ENCODE measurements around the gene CRTAC1. TPM values are rescaled to one million over a fixed set of nuclear protein-coding genes. Genes with fewer than 3 reads are reported as not detected.

CRTAC1 gene
- total and polyA plus RNA-seq, 2 donors, result 0.05 to 0.30 TPM

GRCh38 chr10:97925308-97925938, 105.0 kb downstream of the CRTAC1 start:
- Histone ChIP-seq H3K4me1 (ENCODE audit: control insufficient read depth in 2 of 2, insufficient read depth in 2 of 2, low read length in 2 of 2) (no peaks in the 10 kb centered on the region), H3K27me3 (ENCODE audit: control insufficient read depth in 2 of 2, insufficient read depth in 1 of 2, low read length in 1 of 2) (peaks cover 3 to 29% of the 10 kb centered on the region in 2 donors), H3K4me3 (ENCODE audit: low read length in 2 of 2) (no peak overlapping the region), H3K27ac (ENCODE audit: low read depth in 1 of 2, low read length in 1 of 2) (no peak overlapping the region), H3K9me3 (ENCODE audit: control insufficient read depth in 2 of 2, insufficient read depth in 1 of 2, low read length in 1 of 2) (no peaks in the 10 kb centered on the region), H3K36me3 (ENCODE audit: control insufficient read depth in 2 of 2, insufficient read depth in 2 of 2, low read length in 1 of 2) (no peaks in the 10 kb centered on the region)
- 91% methylated on average over 11 of the region's 11 CpGs for WGBS
- no peak for DNase-seq (ENCODE audit: low read depth in 6 of 9, low spot score in 9 of 9)

- H3K36me3 ChIP-seq (ENCODE audit: control insufficient read depth in 2 of 2, insufficient read depth in 2 of 2, low read length in 1 of 2), result no peaks in the 10 kb centered on the region
- H3K27ac ChIP-seq (ENCODE audit: low read depth in 1 of 2, low read length in 1 of 2), result no peak overlapping the region
- H3K27me3 ChIP-seq (ENCODE audit: control insufficient read depth in 2 of 2, insufficient read depth in 1 of 2, low read length in 1 of 2), result peaks cover 3 to 30% of the 10 kb centered on the region in 2 donors
- no peak overlapping the region for H3K4me3 ChIP-seq (ENCODE audit: low read length in 2 of 2)
- WGBS, result 86% methylated on average over 3 of the region's 3 CpGs
- H3K9me3 ChIP-seq (ENCODE audit: control insufficient read depth in 2 of 2, insufficient read depth in 1 of 2, low read length in 1 of 2), result no peaks in the 10 kb centered on the region
- DNase-seq (ENCODE audit: low read depth in 6 of 9, low spot score in 9 of 9), result no peak
- H3K4me1 ChIP-seq (ENCODE audit: control insufficient read depth in 2 of 2, insufficient read depth in 2 of 2, low read length in 2 of 2), result no peaks in the 10 kb centered on the region
These were observed 105.7 kb downstream of the CRTAC1 start for GRCh38 chr10:97924678-97925077.

- Histone ChIP-seq H3K27ac (ENCODE audit: low read depth in 1 of 2, low read length in 1 of 2) (no peak overlapping the region), H3K27me3 (ENCODE audit: control insufficient read depth in 2 of 2, insufficient read depth in 1 of 2, low read length in 1 of 2) (peaks cover 3 to 25% of the 10 kb centered on the region in 2 donors), H3K4me1 (ENCODE audit: control insufficient read depth in 2 of 2, insufficient read depth in 2 of 2, low read length in 2 of 2) (no peaks in the 10 kb centered on the region), H3K9me3 (ENCODE audit: control insufficient read depth in 2 of 2, insufficient read depth in 1 of 2, low read length in 1 of 2) (no peaks in the 10 kb centered on the region), H3K36me3 (ENCODE audit: control insufficient read depth in 2 of 2, insufficient read depth in 2 of 2, low read length in 1 of 2) (no peaks in the 10 kb centered on the region), H3K4me3 (ENCODE audit: low read length in 2 of 2) (no peak overlapping the region)
- no peak for DNase-seq (ENCODE audit: low read depth in 6 of 9, low spot score in 9 of 9)
- 95% methylated on average over 5 of the region's 5 CpGs for WGBS
These were observed 106.9 kb downstream of the CRTAC1 start for GRCh38 chr10:97923476-97923875.

GRCh38 chr10:97923057-97923456, 107.4 kb downstream of the CRTAC1 start:
- Histone ChIP-seq H3K9me3 (ENCODE audit: control insufficient read depth in 2 of 2, insufficient read depth in 1 of 2, low read length in 1 of 2) (no peaks in the 10 kb centered on the region), H3K4me3 (ENCODE audit: low read length in 2 of 2) (no peak overlapping the region), H3K27ac (ENCODE audit: low read depth in 1 of 2, low read length in 1 of 2) (no peak overlapping the region), H3K4me1 (ENCODE audit: control insufficient read depth in 2 of 2, insufficient read depth in 2 of 2, low read length in 2 of 2) (no peaks in the 10 kb centered on the region), H3K27me3 (ENCODE audit: control insufficient read depth in 2 of 2, insufficient read depth in 1 of 2, low read length in 1 of 2) (peaks cover 3 to 23% of the 10 kb centered on the region in 2 donors), H3K36me3 (ENCODE audit: control insufficient read depth in 2 of 2, insufficient read depth in 2 of 2, low read length in 1 of 2) (no peaks in the 10 kb centered on the region)
- WGBS, result 97% methylated on average over 13 of the region's 13 CpGs
- no peak for DNase-seq (ENCODE audit: low read depth in 6 of 9, low spot score in 9 of 9)

- DNase-seq (ENCODE audit: low read depth in 6 of 9, low spot score in 9 of 9), result no peak
- peaks cover 0 to 16% of the 10 kb centered on the region in 2 donors for H3K27me3 ChIP-seq (ENCODE audit: control insufficient read depth in 2 of 2, insufficient read depth in 1 of 2, low read length in 1 of 2)
- no peaks in the 10 kb centered on the region for H3K4me1 ChIP-seq (ENCODE audit: control insufficient read depth in 2 of 2, insufficient read depth in 2 of 2, low read length in 2 of 2)
- no peaks in the 10 kb centered on the region for H3K36me3 ChIP-seq (ENCODE audit: control insufficient read depth in 2 of 2, insufficient read depth in 2 of 2, low read length in 1 of 2)
- no peaks in the 10 kb centered on the region for H3K9me3 ChIP-seq (ENCODE audit: control insufficient read depth in 2 of 2, insufficient read depth in 1 of 2, low read length in 1 of 2)
- WGBS, result 74% methylated on average over 12 of the region's 12 CpGs
- H3K4me3 ChIP-seq (ENCODE audit: low read length in 2 of 2), result no peak overlapping the region
- no peak overlapping the region for H3K27ac ChIP-seq (ENCODE audit: low read depth in 1 of 2, low read length in 1 of 2)
These were observed 108.2 kb downstream of the CRTAC1 start for GRCh38 chr10:97922022-97922758.

GRCh38 chr10:97921581-97922021, 108.8 kb downstream of the CRTAC1 start:
- no peak overlapping the region for H3K27ac ChIP-seq (ENCODE audit: low read depth in 1 of 2, low read length in 1 of 2)
- 67% methylated on average over 4 of the region's 4 CpGs for WGBS
- H3K4me3 ChIP-seq (ENCODE audit: low read length in 2 of 2), result no peak overlapping the region
- peaks cover 0 to 11% of the 10 kb centered on the region in 2 donors for H3K27me3 ChIP-seq (ENCODE audit: control insufficient read depth in 2 of 2, insufficient read depth in 1 of 2, low read length in 1 of 2)
- no peaks in the 10 kb centered on the region for H3K36me3 ChIP-seq (ENCODE audit: control insufficient read depth in 2 of 2, insufficient read depth in 2 of 2, low read length in 1 of 2)
- no peaks in the 10 kb centered on the region for H3K9me3 ChIP-seq (ENCODE audit: control insufficient read depth in 2 of 2, insufficient read depth in 1 of 2, low read length in 1 of 2)
- H3K4me1 ChIP-seq (ENCODE audit: control insufficient read depth in 2 of 2, insufficient read depth in 2 of 2, low read length in 2 of 2), result no peaks in the 10 kb centered on the region
- DNase-seq (ENCODE audit: low read depth in 6 of 9, low spot score in 9 of 9), result no peak

- WGBS, result 74% methylated on average over 4 of the region's 4 CpGs
- Histone ChIP-seq H3K27me3 (ENCODE audit: control insufficient read depth in 2 of 2, insufficient read depth in 1 of 2, low read length in 1 of 2) (peaks cover 0 to 10% of the 10 kb centered on the region in 2 donors), H3K4me1 (ENCODE audit: control insufficient read depth in 2 of 2, insufficient read depth in 2 of 2, low read length in 2 of 2) (no peaks in the 10 kb centered on the region), H3K27ac (ENCODE audit: low read depth in 1 of 2, low read length in 1 of 2) (no peak overlapping the region), H3K9me3 (ENCODE audit: control insufficient read depth in 2 of 2, insufficient read depth in 1 of 2, low read length in 1 of 2) (no peaks in the 10 kb centered on the region), H3K36me3 (ENCODE audit: control insufficient read depth in 2 of 2, insufficient read depth in 2 of 2, low read length in 1 of 2) (no peaks in the 10 kb centered on the region), H3K4me3 (ENCODE audit: low read length in 2 of 2) (no peak overlapping the region)
- DNase-seq (ENCODE audit: low read depth in 6 of 9, low spot score in 9 of 9), result no peak
These were observed 109.6 kb downstream of the CRTAC1 start for GRCh38 chr10:97920865-97921264.

GRCh38 chr10:97919012-97919411, 111.4 kb downstream of the CRTAC1 start:
- H3K4me3 ChIP-seq (ENCODE audit: low read length in 2 of 2), result no peak overlapping the region
- H3K4me1 ChIP-seq (ENCODE audit: control insufficient read depth in 2 of 2, insufficient read depth in 2 of 2, low read length in 2 of 2), result no peaks in the 10 kb centered on the region
- H3K27ac ChIP-seq (ENCODE audit: low read depth in 1 of 2, low read length in 1 of 2), result no peak overlapping the region
- H3K36me3 ChIP-seq (ENCODE audit: control insufficient read depth in 2 of 2, insufficient read depth in 2 of 2, low read length in 1 of 2), result no peaks in the 10 kb centered on the region
- H3K9me3 ChIP-seq (ENCODE audit: control insufficient read depth in 2 of 2, insufficient read depth in 1 of 2, low read length in 1 of 2), result no peaks in the 10 kb centered on the region
- peak in 1 of 9 donors; percentile 2 for DNase-seq (ENCODE audit: low read depth in 6 of 9, low spot score in 9 of 9)
- peaks cover 0 to 15% of the 10 kb centered on the region in 2 donors for H3K27me3 ChIP-seq (ENCODE audit: control insufficient read depth in 2 of 2, insufficient read depth in 1 of 2, low read length in 1 of 2)
- 52% methylated on average over 3 of the region's 3 CpGs for WGBS

GRCh38 chr10:97916586-97916985, 113.8 kb downstream of the CRTAC1 start:
- DNase-seq (ENCODE audit: low read depth in 6 of 9, low spot score in 9 of 9), result no peak
- 68% methylated on average over 4 of the region's 4 CpGs for WGBS
- H3K27ac ChIP-seq (ENCODE audit: low read depth in 1 of 2, low read length in 1 of 2), result no peak overlapping the region

More at GRCh38 chr10:97916586-97916985, 113.8 kb downstream of the CRTAC1 start:
- Histone ChIP-seq H3K36me3 (ENCODE audit: control insufficient read depth in 2 of 2, insufficient read depth in 2 of 2, low read length in 1 of 2) (no peaks in the 10 kb centered on the region), H3K9me3 (ENCODE audit: control insufficient read depth in 2 of 2, insufficient read depth in 1 of 2, low read length in 1 of 2) (no peaks in the 10 kb centered on the region), H3K4me3 (ENCODE audit: low read length in 2 of 2) (no peak overlapping the region), H3K4me1 (ENCODE audit: control insufficient read depth in 2 of 2, insufficient read depth in 2 of 2, low read length in 2 of 2) (no peaks in the 10 kb centered on the region), H3K27me3 (ENCODE audit: control insufficient read depth in 2 of 2, insufficient read depth in 1 of 2, low read length in 1 of 2) (peaks cover 0 to 18% of the 10 kb centered on the region in 2 donors)
